SU-DHL-6 (cell line): ENCODE measurements around the gene SLC6A7.

Experiments used
- H2AFZ ChIP-seq: fragments of 200-600 bp; sonication (generic); 2 replicates; pipeline ENCODE4 v1.6.1; 2014; ENCODE audit warnings: low read depth, mild to moderate bottlenecking, moderate library complexity, mixed read lengths, antibody characterized with exemption, low read length; ENCODE audit not compliant: severe bottlenecking
- H3F3A ChIP-seq: fragments of 200-600 bp; shearing (Covaris generic); 2 replicates; pipeline ENCODE4 v1.6.0; 2016; ENCODE audit warnings: antibody characterized with exemption, mild to moderate bottlenecking; ENCODE audit not compliant: insufficient read depth
- H3K27ac ChIP-seq: fragments of 200-600 bp; sonication (generic); 2 replicates; pipeline ENCODE4 v1.5.1; 2016; ENCODE audit warnings: low read depth, mild to moderate bottlenecking, low read length, moderate library complexity, mixed read lengths
- H3K27me3 ChIP-seq: fragments of 200-600 bp; sonication (generic), shearing (Covaris generic); 2 replicates; pipeline ENCODE4 v1.6.0; 2014; ENCODE audit warnings: mild to moderate bottlenecking, low read length
- H3K36me3 ChIP-seq: fragments of 200-600 bp; sonication (generic); 2 replicates; pipeline ENCODE4 v1.6.1; 2014; ENCODE audit warnings: mild to moderate bottlenecking, low read length, mixed read lengths
- H3K4me2 ChIP-seq: fragments of 300-600, 200-600 bp; shearing (Covaris generic), sonication (generic); 2 replicates; pipeline ENCODE4 v1.6.0; 2014; ENCODE audit warnings: low read length, low read depth, mild to moderate bottlenecking; ENCODE audit not compliant: poor library complexity, severe bottlenecking
- H3K4me3 ChIP-seq: fragments of 200-600 bp; sonication (generic); 2 replicates; pipeline ENCODE4 v1.5.1; 2014; ENCODE audit warnings: antibody characterized with exemption, low read length, mild to moderate bottlenecking, mixed read lengths; ENCODE audit not compliant: insufficient read depth, poor library complexity, severe bottlenecking
- H3K79me2 ChIP-seq: fragments of 200-600 bp; sonication (generic); 2 replicates; pipeline ENCODE4 v1.6.1; 2014; ENCODE audit warnings: mild to moderate bottlenecking, low read length, moderate library complexity; ENCODE audit not compliant: insufficient read depth
- H3K9ac ChIP-seq: fragments of 200-600 bp; sonication (generic); 2 replicates; pipeline ENCODE4 v1.7.0; 2014; ENCODE audit warnings: mild to moderate bottlenecking, low read length
- H3K9me2 ChIP-seq: fragments of 200-600 bp; sonication (generic); replicated peaks from 2 replicates; pipeline ENCODE4 v1.6.1; 2014; ENCODE audit warnings: low read length; ENCODE audit not compliant: insufficient read depth
- H3K9me3 ChIP-seq: fragments of 200-600 bp; sonication (generic); 2 replicates; pipeline ENCODE4 v1.6.1; 2014; ENCODE audit warnings: low read length, mixed read lengths; ENCODE audit not compliant: insufficient read depth
- H4K20me1 ChIP-seq: fragments of 200-600 bp; sonication (generic); 2 replicates; pipeline ENCODE4 v1.6.1; 2014; ENCODE audit warnings: low read depth, mild to moderate bottlenecking, antibody characterized with exemption, low read length, moderate library complexity, mixed read lengths
- CTCF ChIP-seq: fragments of 200-600 bp; sonication (generic); IDR thresholded peaks from one replicate; pipeline ENCODE4 v1.5.1; 2017; ENCODE audit warnings: antibody characterized with exemption, mild to moderate bottlenecking, low read length, moderate library complexity; ENCODE audit not compliant: insufficient read depth, poor library complexity, severe bottlenecking
- EZH2phosphoT487 ChIP-seq: fragments of 200-600 bp; sonication (generic), shearing (Covaris generic); conservative IDR thresholded peaks from 2 replicates; pipeline ENCODE4 v1.6.1; 2018; ENCODE audit warnings: mild to moderate bottlenecking, antibody characterized with exemption, low read length, moderate library complexity, mixed read lengths

SLC6A7 gene

GRCh38 chr5:150147670-150148069 lies 42.2 kb upstream of the SLC6A7 start:
- Histone ChIP-seq H3K27ac (no peak overlapping the region), H3K9me2 (no peaks in the 10 kb centered on the region), H3K79me2 (no peaks in the 10 kb centered on the region), H4K20me1 (no peaks in the 10 kb centered on the region), H3K4me3 (no peak overlapping the region), H3K9ac (no peak overlapping the region), H3K9me3 (no peaks in the 10 kb centered on the region), H3F3A (no peaks in the 10 kb centered on the region), H3K36me3 (no peaks in the 10 kb centered on the region), H3K27me3 (no peaks in the 10 kb centered on the region), H2AFZ (no peak overlapping the region), H3K4me2 (no peak overlapping the region)
- TF ChIP-seq EZH2phosphoT487 (no peak), CTCF (no peak)

- Histone ChIP-seq H3K9me2 (no peaks in the 10 kb centered on the region), H3K4me2 (no peak overlapping the region), H4K20me1 (no peaks in the 10 kb centered on the region), H3K36me3 (no peaks in the 10 kb centered on the region), H3F3A (no peaks in the 10 kb centered on the region), H3K27ac (no peak overlapping the region), H3K27me3 (no peaks in the 10 kb centered on the region), H2AFZ (no peak overlapping the region), H3K9me3 (no peaks in the 10 kb centered on the region), H3K79me2 (no peaks in the 10 kb centered on the region), H3K4me3 (no peak overlapping the region), H3K9ac (no peak overlapping the region)
- TF ChIP-seq CTCF (no peak), EZH2phosphoT487 (no peak)
Measured at GRCh38 chr5:150148117-150148927, 41.5 kb upstream of the SLC6A7 start.

DNA sequence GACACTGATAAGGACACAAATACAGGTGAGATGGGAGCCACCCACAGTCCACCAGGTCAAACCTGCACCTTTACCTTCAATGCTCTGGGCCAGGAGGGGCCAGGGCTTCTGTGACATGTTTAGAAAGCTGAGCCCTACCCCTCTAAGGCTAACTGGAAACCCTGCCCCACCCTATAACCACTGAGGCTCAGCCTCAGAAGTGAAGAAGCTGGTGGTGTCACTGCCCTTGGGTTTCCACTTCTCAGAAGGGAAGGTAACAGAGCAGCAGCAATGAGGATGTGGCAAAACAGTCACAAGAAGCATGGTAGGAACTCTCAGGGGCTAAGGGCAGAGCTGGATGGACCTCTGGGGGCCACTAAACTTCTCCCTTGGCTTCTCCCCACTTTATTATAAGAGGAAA lies 40.2 kb upstream of the SLC6A7 start:
- H2AFZ ChIP-seq: no peak overlapping the region
- no peaks in the 10 kb centered on the region for H3F3A ChIP-seq

More for the DNA sequence above, 40.2 kb upstream of the SLC6A7 start:
- Histone ChIP-seq H4K20me1 (no peaks in the 10 kb centered on the region), H3K79me2 (no peaks in the 10 kb centered on the region), H3K27ac (no peak overlapping the region), H3K9me3 (no peaks in the 10 kb centered on the region), H3K4me3 (no peak overlapping the region), H3K9me2 (no peaks in the 10 kb centered on the region), H3K9ac (no peak overlapping the region), H3K36me3 (no peaks in the 10 kb centered on the region), H3K27me3 (no peaks in the 10 kb centered on the region), H3K4me2 (no peak overlapping the region)
- TF ChIP-seq CTCF (no peak), EZH2phosphoT487 (no peak)
